Mesenchymal stem cell (in vitro differentiated cells and primary cell): ENCODE measurements around the gene CRHR1.

ENCODE experiments used
- DNase-seq: peaks from one replicate; pipeline ENCODE4 v3.0.0-alpha.2; 2013
- H2AFZ ChIP-seq: one replicate; pipeline ENCODE4 v1.6.1; 2013; ENCODE audit warnings: low read depth, mild to moderate bottlenecking, control low read depth, inconsistent platforms, low read length, moderate library complexity
- H2AK5ac ChIP-seq: 2 replicates; pipeline ENCODE4 v1.6.1; 2013; ENCODE audit warnings: low read length, moderate library complexity, mild to moderate bottlenecking, inconsistent platforms; ENCODE audit not compliant: severe bottlenecking
- H2BK120ac ChIP-seq: one replicate; pipeline ENCODE4 v1.6.1; 2013; ENCODE audit warnings: low read depth, mild to moderate bottlenecking, inconsistent platforms, low read length, moderate library complexity
- H2BK12ac ChIP-seq, 2 experiments: one replicate each; pipeline ENCODE4 v1.6.1; 2013; ENCODE audit warnings: inconsistent platforms in 2 of 2, low read length in 2 of 2, mild to moderate bottlenecking in 2 of 2, moderate library complexity in 2 of 2, control low read depth in 1 of 2
- H2BK15ac ChIP-seq: one replicate; pipeline ENCODE4 v1.6.1; 2013; ENCODE audit warnings: mild to moderate bottlenecking, low read depth, inconsistent platforms; ENCODE audit not compliant: poor library complexity, severe bottlenecking
- H2BK5ac ChIP-seq: 2 replicates; pipeline ENCODE4 v1.6.1; 2013; ENCODE audit warnings: low read depth, mild to moderate bottlenecking, low read length, control low read depth, inconsistent platforms; ENCODE audit not compliant: poor library complexity, severe bottlenecking
- H3K14ac ChIP-seq, 2 experiments: one replicate each; pipeline ENCODE4 v1.6.1; 2013; ENCODE audit warnings: inconsistent platforms in 2 of 2, low read length in 2 of 2, control low read depth in 1 of 2, mild to moderate bottlenecking in 1 of 2, moderate library complexity in 1 of 2
- H3K18ac ChIP-seq, 2 experiments: one replicate each; pipeline ENCODE4 v1.6.1; 2013; ENCODE audit warnings: inconsistent platforms in 2 of 2, low read length in 2 of 2, control low read depth in 1 of 2, low read depth in 1 of 2, mild to moderate bottlenecking in 1 of 2
- H3K23ac ChIP-seq, 2 experiments: one replicate each; pipeline ENCODE4 v1.6.1; 2013; ENCODE audit warnings: inconsistent platforms in 2 of 2, low read length in 2 of 2, mild to moderate bottlenecking in 2 of 2, moderate library complexity in 2 of 2, control low read depth in 1 of 2
- H3K27ac ChIP-seq: 2 replicates; pipeline ENCODE4 v1.5.1; 2013; ENCODE audit warnings: mild to moderate bottlenecking, moderate library complexity, low read length, control low read depth, inconsistent platforms; ENCODE audit not compliant: poor library complexity, severe bottlenecking
- H3K27me3 ChIP-seq, 2 experiments: 2 replicates each; pipeline versions ENCODE4 v1.6.1 to v1.7.0; 2013; ENCODE audit warnings: low read length in 2 of 2, mild to moderate bottlenecking in 2 of 2, moderate library complexity in 2 of 2, control low read depth in 1 of 2, inconsistent platforms in 1 of 2; ENCODE audit not compliant: control insufficient read depth in 1 of 2, insufficient read depth in 1 of 2
- H3K36me3 ChIP-seq, 2 experiments: 2 replicates each; pipeline versions ENCODE4 v1.6.1 to v1.7.0; 2013; ENCODE audit warnings: low read length in 2 of 2, control low read depth in 1 of 2, inconsistent platforms in 1 of 2, low read depth in 1 of 2, mild to moderate bottlenecking in 1 of 2; ENCODE audit not compliant: insufficient read depth in 2 of 2, control insufficient read depth in 1 of 2
- H3K4ac ChIP-seq, 2 experiments: one replicate each; pipeline ENCODE4 v1.6.1; 2013; ENCODE audit warnings: inconsistent platforms in 2 of 2, low read length in 2 of 2, mild to moderate bottlenecking in 2 of 2, moderate library complexity in 2 of 2, control low read depth in 1 of 2, low read depth in 1 of 2
- H3K4me1 ChIP-seq: 2 replicates; pipeline ENCODE4 v1.6.1; 2013; ENCODE audit warnings: low read depth, low read length, control low read depth; ENCODE audit not compliant: control insufficient read depth, insufficient read depth
- H3K4me2 ChIP-seq: 2 replicates; pipeline ENCODE4 v1.6.1; 2013; ENCODE audit warnings: low read length, mild to moderate bottlenecking, inconsistent platforms; ENCODE audit not compliant: poor library complexity, severe bottlenecking
- H3K4me3 ChIP-seq, 2 experiments: 2 replicates each; pipeline versions ENCODE4 v1.5.1 to v1.7.0; 2013; ENCODE audit warnings: low read length in 2 of 2, mild to moderate bottlenecking in 2 of 2, control low read depth in 1 of 2, low read depth in 1 of 2; ENCODE audit not compliant: insufficient read depth in 1 of 2
- H3K79me1 ChIP-seq: replicated peaks from 2 replicates; pipeline ENCODE4 v1.6.1; 2013; ENCODE audit warnings: mild to moderate bottlenecking, control low read depth, low read length, inconsistent platforms; ENCODE audit not compliant: poor library complexity, severe bottlenecking
- H3K9ac ChIP-seq: 2 replicates; pipeline ENCODE4 v1.7.0; 2013; ENCODE audit warnings: mild to moderate bottlenecking, low read length, moderate library complexity
- H3K9me3 ChIP-seq: 2 replicates; pipeline ENCODE4 v1.7.0; 2013; ENCODE audit warnings: mild to moderate bottlenecking, low read length; ENCODE audit not compliant: control insufficient read depth
- H4K8ac ChIP-seq: one replicate; pipeline ENCODE4 v1.6.1; 2013; ENCODE audit warnings: inconsistent platforms, mild to moderate bottlenecking, low read length, moderate library complexity
- H4K91ac ChIP-seq: one replicate; pipeline ENCODE4 v1.6.1; 2013; ENCODE audit warnings: mild to moderate bottlenecking, low read length, inconsistent platforms
- WGBS: methylation state at CpG from one replicate; pipeline ENCODE4 v1.1.7; 2013; ENCODE audit warnings: mixed read lengths; 5-methylcytosine and 5-hydroxymethylcytosine counted together

CRHR1 gene

GRCh38 chr17:45839442-45839841, 55.3 kb downstream of the CRHR1 start:
- Histone ChIP-seq H2BK5ac (no peak overlapping the region), H3K9me3 (no peaks in the 10 kb centered on the region), H3K36me3 (no peaks in the 10 kb centered on the region), H2BK15ac (no peak overlapping the region), H3K4me2 (no peak overlapping the region), H3K4me3 (no peak overlapping the region), H2BK12ac (no peak overlapping the region), H4K8ac (no peak overlapping the region), H3K4ac (no peak overlapping the region), H2BK120ac (no peak overlapping the region), H3K9ac (no peak overlapping the region), H2AFZ (no peak overlapping the region), H4K91ac (no peak overlapping the region), H3K18ac (no peak overlapping the region), H2AK5ac (no peak overlapping the region), H3K23ac (no peak overlapping the region), H3K27ac (no peak overlapping the region), H3K14ac (no peak overlapping the region), H3K4me1 (no peaks in the 10 kb centered on the region), H3K27me3 (peaks cover 42 to 80% of the 10 kb centered on the region in 2 experiments), H3K79me1 (no peaks in the 10 kb centered on the region)
- DNase-seq: no peak
- 72% methylated on average over 4 of the region's 4 CpGs for WGBS

DNA sequence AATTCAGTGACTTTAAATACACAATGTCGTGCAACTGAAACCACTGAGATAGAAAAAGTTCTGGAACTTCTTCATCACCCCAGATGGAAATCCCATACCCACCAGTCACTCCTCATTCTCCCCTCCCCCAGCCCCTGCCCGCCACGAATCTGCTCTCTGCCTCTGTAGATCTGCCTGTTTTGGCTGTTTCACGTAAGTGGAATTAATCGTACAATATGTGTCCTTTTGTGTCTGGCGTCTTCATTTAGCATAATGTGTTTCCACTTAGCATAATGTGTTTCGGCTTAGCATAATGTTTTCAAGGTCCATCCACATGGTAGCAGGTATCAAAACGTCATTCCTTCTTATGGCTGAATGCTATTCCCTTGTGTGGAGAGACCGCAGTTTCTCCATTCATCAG, 57.1 kb downstream of the CRHR1 start:
- H2AFZ ChIP-seq: no peak overlapping the region
- no peak for DNase-seq
- no peak overlapping the region for H4K91ac ChIP-seq
- H3K4me2 ChIP-seq: no peak overlapping the region
- H3K4me1 ChIP-seq: no peaks in the 10 kb centered on the region
- H2BK120ac ChIP-seq: no peak overlapping the region
- no peak overlapping the region for H3K27ac ChIP-seq
- H2BK15ac ChIP-seq: no peak overlapping the region
- peaks cover 35 to 77% of the 10 kb centered on the region in 2 experiments for H3K27me3 ChIP-seq
- H3K23ac ChIP-seq: no peak overlapping the region
- WGBS: 79% methylated on average over 9 of the region's 9 CpGs
- H3K79me1 ChIP-seq: no peaks in the 10 kb centered on the region
- no peak overlapping the region for H3K4me3 ChIP-seq
- H2AK5ac ChIP-seq: no peak overlapping the region
- no peak overlapping the region for H2BK12ac ChIP-seq
- no peaks in the 10 kb centered on the region for H3K36me3 ChIP-seq
- no peak overlapping the region for H3K14ac ChIP-seq
- no peak overlapping the region for H2BK5ac ChIP-seq
- no peak overlapping the region for H3K4ac ChIP-seq
- no peak overlapping the region for H3K9ac ChIP-seq
- H3K9me3 ChIP-seq: no peaks in the 10 kb centered on the region
- no peak overlapping the region for H3K18ac ChIP-seq
- H4K8ac ChIP-seq: no peak overlapping the region

DNA sequence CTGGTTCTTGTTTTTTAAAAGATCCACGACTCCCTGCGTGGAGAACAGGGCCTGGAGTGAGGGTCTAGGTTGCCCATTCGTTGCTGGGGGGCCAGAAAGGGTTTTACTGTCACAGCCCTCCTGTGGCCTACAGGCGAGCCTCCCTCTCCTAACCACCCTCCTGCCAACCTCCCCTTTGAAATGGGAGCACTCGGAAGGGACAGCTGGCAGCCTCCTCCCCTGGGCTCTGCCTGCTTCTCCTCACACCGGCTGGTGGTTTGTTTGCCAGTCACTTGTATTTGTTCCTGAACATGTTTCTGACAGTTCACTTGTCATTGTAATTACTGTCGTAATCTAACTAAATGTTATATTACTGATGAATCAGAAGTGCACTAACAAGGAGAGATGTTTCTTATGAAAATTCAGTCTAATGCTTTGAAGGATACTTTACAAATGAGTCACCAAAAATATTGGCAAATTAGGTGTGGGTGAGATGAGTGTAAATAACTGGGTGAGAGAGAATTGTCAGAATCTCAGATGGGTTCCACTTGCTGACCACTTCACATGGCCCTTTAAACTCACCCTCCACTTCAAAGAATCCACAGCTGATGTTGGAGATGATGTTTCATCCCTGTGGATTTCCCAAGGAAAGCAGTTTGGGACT, 57.9 kb downstream of the CRHR1 start:
- Histone ChIP-seq H2AK5ac (no peak overlapping the region), H2BK5ac (no peak overlapping the region), H4K8ac (no peak overlapping the region), H3K4ac (no peak overlapping the region), H2BK15ac (no peak overlapping the region), H3K14ac (no peak overlapping the region), H3K27ac (no peak overlapping the region), H3K4me3 (no peak overlapping the region), H4K91ac (no peak overlapping the region), H3K27me3 (peaks cover 29 to 70% of the 10 kb centered on the region in 2 experiments), H3K4me2 (no peak overlapping the region), H3K36me3 (no peaks in the 10 kb centered on the region), H3K18ac (no peak overlapping the region), H3K4me1 (no peaks in the 10 kb centered on the region), H2BK120ac (no peak overlapping the region), H2BK12ac (no peak overlapping the region), H3K23ac (no peak overlapping the region), H3K9me3 (no peaks in the 10 kb centered on the region), H2AFZ (no peak overlapping the region), H3K9ac (no peak overlapping the region), H3K79me1 (no peaks in the 10 kb centered on the region)
- no peak for DNase-seq
- 67% methylated on average over 5 of the region's 7 CpGs for WGBS

- H3K9me3 ChIP-seq: no peaks in the 10 kb centered on the region
- no peak overlapping the region for H2BK12ac ChIP-seq
- DNase-seq: no peak
- no peak overlapping the region for H2BK120ac ChIP-seq
- H2BK15ac ChIP-seq: no peak overlapping the region
- H3K36me3 ChIP-seq: no peaks in the 10 kb centered on the region
- no peak overlapping the region for H3K14ac ChIP-seq
- no peak overlapping the region for H4K8ac ChIP-seq
- H3K4me1 ChIP-seq: no peaks in the 10 kb centered on the region
- no peak overlapping the region for H3K18ac ChIP-seq
- WGBS: 95% methylated on average over 3 of the region's 4 CpGs
- H3K27ac ChIP-seq: no peak overlapping the region
- H4K91ac ChIP-seq: no peak overlapping the region
- no peak overlapping the region for H2AK5ac ChIP-seq
- H3K79me1 ChIP-seq: no peaks in the 10 kb centered on the region
- no peak overlapping the region for H3K23ac ChIP-seq
- no peak overlapping the region for H3K4me3 ChIP-seq
- no peak overlapping the region for H2BK5ac ChIP-seq
- H3K4me2 ChIP-seq: no peak overlapping the region
- peaks cover 21 to 64% of the 10 kb centered on the region in 2 experiments for H3K27me3 ChIP-seq
- no peak overlapping the region for H3K9ac ChIP-seq
- H2AFZ ChIP-seq: no peak overlapping the region
- no peak overlapping the region for H3K4ac ChIP-seq
These were observed 59.6 kb downstream of the CRHR1 start for GRCh38 chr17:45843722-45844121.
